ENCODE results near the gene CA5A. TPM values are rescaled to one million over a fixed set of nuclear protein-coding genes. Genes with fewer than 3 reads are reported as not detected.

The CA5A gene
- total and polyA plus RNA-seq, 9 of the 15 experiments (the other 6 are each of a cell fraction or from before 2014, with no cell fraction given) = not detected

GRCh38 chr16:87958632-87959031 is 22.3 kb upstream of the CA5A start (continued):
- TF ChIP-seq RERE (CRISPR knock-in tag; IDR thresholded peaks at IDR 0.05; ENCODE audit: borderline replicate concordance) (no peak), ZHX1 (conservative IDR thresholded peaks at IDR 0.05; ENCODE audit: low read length) (no peak), RUNX1 (IDR thresholded peaks at IDR 0.05; ENCODE audit: low read depth) (no peak), ZNF445 (CRISPR knock-in tag; IDR thresholded peaks at IDR 0.05; ENCODE audit: low read depth) (no peak), NUFIP1 (IDR thresholded peaks at IDR 0.05; ENCODE audit: partially characterized antibody) (no peak), FOXK1 (CRISPR knock-in tag; IDR thresholded peaks at IDR 0.05; ENCODE audit: borderline replicate concordance) (no peak), NKRF (IDR thresholded peaks at IDR 0.05; ENCODE audit: borderline replicate concordance) (no peak), NFIC (IDR thresholded peaks at IDR 0.05) (no peak), ZKSCAN8 (CRISPR knock-in tag; IDR thresholded peaks at IDR 0.05) (no peak), KDM2B (CRISPR knock-in tag; IDR thresholded peaks at IDR 0.05) (no peak), ESRRA (IDR thresholded peaks at IDR 0.05; ENCODE audit: borderline replicate concordance, low read depth) (no peak), CEBPZ (IDR thresholded peaks at IDR 0.05; ENCODE audit: borderline replicate concordance, low read depth, low read length) (no peak)

Data from K562 (cell line).